GM19239 (cell line): ENCODE measurements around the gene WARS2.

Source experiments
- DNase-seq: peaks from one replicate; pipeline ENCODE4 v3.0.0; 2011; ENCODE audit warnings: low spot score; ENCODE audit not compliant: insufficient read length
- FAIRE-seq: peaks from 2 replicates; lab custom pipeline; 2011; peaks lifted over from hg19 to GRCh38; lab: Jason Lieb, UNC

WARS2 gene

GRCh38 chr1:118988186-118989005 is 152.1 kb downstream of the WARS2 start, which contains the start of gene TBX15:
TBX15 (minus strand) TSS chr1:118988343; CDS start chr1:118987795, 548 bp downstream.
- DNase-seq = no peak
- FAIRE-seq = no peak

GRCh38 chr1:118987468-118988185 is 152.8 kb downstream of the WARS2 start:
- FAIRE-seq (peak; percentile 60), DNase-seq (no peak)

- FAIRE-seq = peak; percentile 21
- no peak for DNase-seq
Measured at GRCh38 chr1:118986555-118987467, 153.6 kb downstream of the WARS2 start.

- FAIRE-seq (peak; percentile 76), DNase-seq (no peak)
Measured at GRCh38 chr1:118985640-118986554, 154.6 kb downstream of the WARS2 start.

- FAIRE-seq (peak; percentile 98), DNase-seq (no peak)
Measured at GRCh38 chr1:118984722-118985639, 155.5 kb downstream of the WARS2 start.

GRCh38 chr1:118984086-118984721 is 156.2 kb downstream of the WARS2 start:
- FAIRE-seq = peak; percentile 4
- DNase-seq = no peak

GRCh38 chr1:118983558-118984041 is 156.9 kb downstream of the WARS2 start:
- no peak for DNase-seq
- no peak for FAIRE-seq

GRCh38 chr1:118982821-118983557 is 157.5 kb downstream of the WARS2 start:
- DNase-seq (no peak), FAIRE-seq (peak; percentile 54)

- FAIRE-seq = no peak
- no peak for DNase-seq
Measured at GRCh38 chr1:118982266-118982665, 158.2 kb downstream of the WARS2 start.

GRCh38 chr1:118981436-118981835 is 159.0 kb downstream of the WARS2 start:
- DNase-seq (no peak), FAIRE-seq (no peak)
